OCI-LY1 (cell line): ENCODE data around the gene MMP27.

Source experiments
- EZH2 ChIP-seq: fragments of 200-600 bp; sonication (generic), shearing (Covaris generic); IDR thresholded peaks from 2 replicates; pipeline ENCODE4 v1.8.0; 2017; ENCODE audit warnings: borderline replicate concordance, mixed run types, mild to moderate bottlenecking, antibody characterized with exemption, low read length, moderate library complexity, mixed read lengths
- TF ChIP-seq, protein P1 (sequence below): fragments of 200-600 bp; sonication (generic), shearing (Covaris generic); IDR thresholded peaks from 2 replicates; pipeline ENCODE4 v1.5.1; 2017; ENCODE audit warnings: mild to moderate bottlenecking, antibody characterized with exemption, low read length, moderate library complexity, mixed read lengths

DNA sequence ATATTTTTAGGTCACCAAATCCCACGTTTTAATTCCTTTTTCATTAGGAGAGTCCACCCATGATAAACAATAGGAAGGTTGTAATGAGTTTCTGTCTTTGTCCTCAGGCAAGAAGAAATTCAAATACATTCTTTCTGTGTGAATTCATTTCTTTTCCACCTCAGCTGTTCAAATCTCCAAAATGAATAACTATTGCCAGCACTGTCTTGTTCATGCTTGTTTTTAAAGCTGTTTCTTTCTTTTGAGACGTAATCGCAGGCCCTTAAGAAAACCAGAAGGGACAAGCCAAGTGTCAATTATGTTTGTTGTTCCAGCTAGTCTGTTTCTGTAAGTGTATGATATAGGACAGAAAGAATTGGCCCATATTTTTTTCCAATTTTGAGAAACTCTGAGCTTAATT is 20.2 kb downstream of the MMP27 start:
- TF ChIP-seq, protein P1, sequence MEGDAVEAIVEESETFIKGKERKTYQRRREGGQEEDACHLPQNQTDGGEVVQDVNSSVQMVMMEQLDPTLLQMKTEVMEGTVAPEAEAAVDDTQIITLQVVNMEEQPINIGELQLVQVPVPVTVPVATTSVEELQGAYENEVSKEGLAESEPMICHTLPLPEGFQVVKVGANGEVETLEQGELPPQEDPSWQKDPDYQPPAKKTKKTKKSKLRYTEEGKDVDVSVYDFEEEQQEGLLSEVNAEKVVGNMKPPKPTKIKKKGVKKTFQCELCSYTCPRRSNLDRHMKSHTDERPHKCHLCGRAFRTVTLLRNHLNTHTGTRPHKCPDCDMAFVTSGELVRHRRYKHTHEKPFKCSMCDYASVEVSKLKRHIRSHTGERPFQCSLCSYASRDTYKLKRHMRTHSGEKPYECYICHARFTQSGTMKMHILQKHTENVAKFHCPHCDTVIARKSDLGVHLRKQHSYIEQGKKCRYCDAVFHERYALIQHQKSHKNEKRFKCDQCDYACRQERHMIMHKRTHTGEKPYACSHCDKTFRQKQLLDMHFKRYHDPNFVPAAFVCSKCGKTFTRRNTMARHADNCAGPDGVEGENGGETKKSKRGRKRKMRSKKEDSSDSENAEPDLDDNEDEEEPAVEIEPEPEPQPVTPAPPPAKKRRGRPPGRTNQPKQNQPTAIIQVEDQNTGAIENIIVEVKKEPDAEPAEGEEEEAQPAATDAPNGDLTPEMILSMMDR: no peak
- TF ChIP-seq EZH2: no peak
